Measurements from ENCODE around the gene TM9SF1. TPM values are rescaled to one million over a fixed set of nuclear protein-coding genes. Genes with fewer than 3 reads are reported as not detected.

TM9SF1 gene
- total and polyA plus RNA-seq, 2 of the 13 experiments (the other 11 are each of a cell fraction or from before 2014, with no cell fraction given): 83.2 to 110 TPM

- TF ChIP-seq PHF5A (CRISPR knock-in tag; IDR thresholded peaks at IDR 0.05; ENCODE audit: low read depth, unreplicated experiment) (peak; percentile 91), FIP1L1 (IDR thresholded peaks at IDR 0.05; ENCODE audit: borderline replicate concordance, insufficient read depth, low read depth, low read length) (peak; percentile 18; the same call in 1 of the 2 replicates), JDP2 (CRISPR knock-in tag; IDR thresholded peaks at IDR 0.05; ENCODE audit: borderline replicate concordance) (no peak), ZNF253 (CRISPR knock-in tag; IDR thresholded peaks at IDR 0.05; ENCODE audit: borderline replicate concordance) (no peak), ZBTB3 (CRISPR knock-in tag; IDR thresholded peaks at IDR 0.05; ENCODE audit: borderline replicate concordance, low read depth) (no peak), ZBTB2 (CRISPR knock-in tag; IDR thresholded peaks at IDR 0.05; ENCODE audit: low read depth) (no peak), HOXA7 (CRISPR knock-in tag; IDR thresholded peaks at IDR 0.05) (no peak), SP1 (IDR thresholded peaks at IDR 0.05) (no peak), SP1 (CRISPR knock-in tag; IDR thresholded peaks at IDR 0.05) (0 out of 2 replicates have a peak, but pooled peaks have one; percentile 58), LCORL (IDR thresholded peaks at IDR 0.05) (no peak), LCORL (CRISPR knock-in tag; IDR thresholded peaks at IDR 0.05) (no peak; the same call in 1 of the 2 replicates), FOSL1 (CRISPR knock-in tag; IDR thresholded peaks at IDR 0.05; ENCODE audit: borderline replicate concordance) (no peak), ZFYVE20 (CRISPR knock-in tag; IDR thresholded peaks at IDR 0.05; ENCODE audit: borderline replicate concordance, low read depth) (no peak)
- TF ChIP-seq, protein P1, sequence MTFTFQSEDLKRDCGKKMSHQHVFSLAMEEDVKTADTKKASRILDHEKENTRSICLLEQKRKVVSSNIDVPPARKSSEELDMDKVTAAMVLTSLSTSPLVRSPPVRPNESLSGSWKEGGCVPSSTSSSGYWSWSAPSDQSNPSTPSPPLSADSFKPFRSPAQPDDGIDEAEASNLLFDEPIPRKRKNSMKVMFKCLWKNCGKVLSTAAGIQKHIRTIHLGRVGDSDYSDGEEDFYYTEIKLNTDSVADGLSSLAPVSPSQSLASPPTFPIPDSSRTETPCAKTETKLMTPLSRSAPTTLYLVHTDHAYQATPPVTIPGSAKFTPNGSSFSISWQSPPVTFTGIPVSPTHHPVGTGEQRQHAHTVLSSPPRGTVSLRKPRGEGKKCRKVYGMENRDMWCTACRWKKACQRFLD (CRISPR knock-in tag; IDR thresholded peaks at IDR 0.05; ENCODE audit: borderline replicate concordance): no peak; the same call in 1 of the 2 replicates
- TF ChIP-seq, protein P2, sequence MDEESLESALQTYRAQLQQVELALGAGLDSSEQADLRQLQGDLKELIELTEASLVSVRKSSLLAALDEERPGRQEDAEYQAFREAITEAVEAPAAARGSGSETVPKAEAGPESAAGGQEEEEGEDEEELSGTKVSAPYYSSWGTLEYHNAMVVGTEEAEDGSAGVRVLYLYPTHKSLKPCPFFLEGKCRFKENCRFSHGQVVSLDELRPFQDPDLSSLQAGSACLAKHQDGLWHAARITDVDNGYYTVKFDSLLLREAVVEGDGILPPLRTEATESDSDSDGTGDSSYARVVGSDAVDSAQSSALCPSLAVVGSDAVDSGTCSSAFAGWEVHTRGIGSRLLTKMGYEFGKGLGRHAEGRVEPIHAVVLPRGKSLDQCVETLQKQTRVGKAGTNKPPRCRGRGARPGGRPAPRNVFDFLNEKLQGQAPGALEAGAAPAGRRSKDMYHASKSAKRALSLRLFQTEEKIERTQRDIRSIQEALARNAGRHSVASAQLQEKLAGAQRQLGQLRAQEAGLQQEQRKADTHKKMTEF (CRISPR knock-in tag; IDR thresholded peaks at IDR 0.05): no peak
- TF ChIP-seq, protein P3, sequence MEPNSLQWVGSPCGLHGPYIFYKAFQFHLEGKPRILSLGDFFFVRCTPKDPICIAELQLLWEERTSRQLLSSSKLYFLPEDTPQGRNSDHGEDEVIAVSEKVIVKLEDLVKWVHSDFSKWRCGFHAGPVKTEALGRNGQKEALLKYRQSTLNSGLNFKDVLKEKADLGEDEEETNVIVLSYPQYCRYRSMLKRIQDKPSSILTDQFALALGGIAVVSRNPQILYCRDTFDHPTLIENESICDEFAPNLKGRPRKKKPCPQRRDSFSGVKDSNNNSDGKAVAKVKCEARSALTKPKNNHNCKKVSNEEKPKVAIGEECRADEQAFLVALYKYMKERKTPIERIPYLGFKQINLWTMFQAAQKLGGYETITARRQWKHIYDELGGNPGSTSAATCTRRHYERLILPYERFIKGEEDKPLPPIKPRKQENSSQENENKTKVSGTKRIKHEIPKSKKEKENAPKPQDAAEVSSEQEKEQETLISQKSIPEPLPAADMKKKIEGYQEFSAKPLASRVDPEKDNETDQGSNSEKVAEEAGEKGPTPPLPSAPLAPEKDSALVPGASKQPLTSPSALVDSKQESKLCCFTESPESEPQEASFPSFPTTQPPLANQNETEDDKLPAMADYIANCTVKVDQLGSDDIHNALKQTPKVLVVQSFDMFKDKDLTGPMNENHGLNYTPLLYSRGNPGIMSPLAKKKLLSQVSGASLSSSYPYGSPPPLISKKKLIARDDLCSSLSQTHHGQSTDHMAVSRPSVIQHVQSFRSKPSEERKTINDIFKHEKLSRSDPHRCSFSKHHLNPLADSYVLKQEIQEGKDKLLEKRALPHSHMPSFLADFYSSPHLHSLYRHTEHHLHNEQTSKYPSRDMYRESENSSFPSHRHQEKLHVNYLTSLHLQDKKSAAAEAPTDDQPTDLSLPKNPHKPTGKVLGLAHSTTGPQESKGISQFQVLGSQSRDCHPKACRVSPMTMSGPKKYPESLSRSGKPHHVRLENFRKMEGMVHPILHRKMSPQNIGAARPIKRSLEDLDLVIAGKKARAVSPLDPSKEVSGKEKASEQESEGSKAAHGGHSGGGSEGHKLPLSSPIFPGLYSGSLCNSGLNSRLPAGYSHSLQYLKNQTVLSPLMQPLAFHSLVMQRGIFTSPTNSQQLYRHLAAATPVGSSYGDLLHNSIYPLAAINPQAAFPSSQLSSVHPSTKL (CRISPR knock-in tag; IDR thresholded peaks at IDR 0.05): peak; percentile 5; the same call in 1 of the 2 replicates
- TF ChIP-seq, protein P4, sequence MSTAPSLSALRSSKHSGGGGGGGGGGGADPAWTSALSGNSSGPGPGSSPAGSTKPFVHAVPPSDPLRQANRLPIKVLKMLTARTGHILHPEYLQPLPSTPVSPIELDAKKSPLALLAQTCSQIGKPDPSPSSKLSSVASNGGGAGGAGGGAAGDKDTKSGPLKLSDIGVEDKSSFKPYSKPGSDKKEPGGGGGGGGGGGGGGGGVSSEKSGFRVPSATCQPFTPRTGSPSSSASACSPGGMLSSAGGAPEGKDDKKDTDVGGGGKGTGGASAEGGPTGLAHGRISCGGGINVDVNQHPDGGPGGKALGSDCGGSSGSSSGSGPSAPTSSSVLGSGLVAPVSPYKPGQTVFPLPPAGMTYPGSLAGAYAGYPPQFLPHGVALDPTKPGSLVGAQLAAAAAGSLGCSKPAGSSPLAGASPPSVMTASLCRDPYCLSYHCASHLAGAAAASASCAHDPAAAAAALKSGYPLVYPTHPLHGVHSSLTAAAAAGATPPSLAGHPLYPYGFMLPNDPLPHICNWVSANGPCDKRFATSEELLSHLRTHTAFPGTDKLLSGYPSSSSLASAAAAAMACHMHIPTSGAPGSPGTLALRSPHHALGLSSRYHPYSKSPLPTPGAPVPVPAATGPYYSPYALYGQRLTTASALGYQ (CRISPR knock-in tag; IDR thresholded peaks at IDR 0.05): no peak
These were observed 46.7 kb upstream of the TM9SF1 start (continued) for GRCh38 chr14:24241829-24242443.
